Smooth muscle cell (in vitro differentiated cells): ENCODE results near the gene ENTPD1. TPM values are rescaled to one million over a fixed set of nuclear protein-coding genes. Genes with fewer than 3 reads are reported as not detected.
"Not testable (repeated sequence)": the region's sequence is repeated elsewhere in the genome, so short reads cannot be mapped to it uniquely, and the experiment has no call there.

Experiments used
- DNase-seq: peaks from one replicate; lab custom pipeline; 2025; ENCODE audit not compliant: unreplicated experiment; lab: John Stamatoyannopoulos, UW
- H2AFZ ChIP-seq: fragments of 200-600 bp; sonication (generic); 2 replicates; pipeline ENCODE4 v1.6.0; 2016; ENCODE audit warnings: antibody characterized with exemption, low read depth, mild to moderate bottlenecking
- H3F3A ChIP-seq: fragments of 200-600 bp; sonication (generic); 2 replicates; pipeline ENCODE4 v1.6.0; 2017; ENCODE audit warnings: antibody characterized with exemption, low read depth
- H3K27ac ChIP-seq: fragments of 200-600 bp; sonication (generic); 2 replicates; pipeline ENCODE4 v1.5.1; 2016; ENCODE audit warnings: low read depth, mild to moderate bottlenecking
- H3K27me3 ChIP-seq: fragments of 200-600 bp; sonication (generic); 2 replicates; pipeline ENCODE4 v1.6.1; 2016; ENCODE audit warnings: low read depth, mild to moderate bottlenecking
- H3K36me3 ChIP-seq: fragments of 200-600 bp; sonication (generic); 2 replicates; pipeline ENCODE4 v1.5.1; 2016; ENCODE audit warnings: low read depth
- H3K4me1 ChIP-seq: fragments of 200-600 bp; sonication (generic); 2 replicates; pipeline ENCODE4 v1.5.1; 2016; ENCODE audit warnings: low read depth
- H3K4me2 ChIP-seq: fragments of 200-600 bp; sonication (generic); 2 replicates; pipeline ENCODE4 v1.6.0; 2016; ENCODE audit warnings: mild to moderate bottlenecking
- H3K4me3 ChIP-seq: fragments of 200-600 bp; sonication (generic); 2 replicates; pipeline ENCODE4 v1.5.1; 2016; ENCODE audit warnings: mild to moderate bottlenecking
- H3K79me2 ChIP-seq: fragments of 200-600 bp; sonication (generic); 2 replicates; pipeline ENCODE4 v1.6.0; 2016; ENCODE audit warnings: low read depth, mild to moderate bottlenecking
- H3K9ac ChIP-seq: fragments of 200-600 bp; sonication (generic); 2 replicates; pipeline ENCODE4 v1.6.0; 2016; ENCODE audit warnings: low read depth
- H3K9me3 ChIP-seq: fragments of 200-600 bp; sonication (generic); replicated peaks from 2 replicates; pipeline ENCODE4 v1.5.1; 2016; ENCODE audit warnings: low read depth
- H4K20me1 ChIP-seq: fragments of 200-600 bp; sonication (generic); 2 replicates; pipeline ENCODE4 v1.6.0; 2016; ENCODE audit warnings: low read depth
- WGBS: methylation state at CpG from one replicate; pipeline ENCODE4 v1.1.7; 2016; ENCODE audit warnings: low lambda C conversion rate; 5-methylcytosine and 5-hydroxymethylcytosine counted together
- polyA plus RNA-seq: library from polyadenylated mRNA; unstranded; fragments of >200 nt; fragmentation: Nextera tagmentation; extraction: Ambion mirVana; gene quantifications from 2 replicates; pipeline ENCODE4 v1.2.1, GENCODE V29; 2016
- total RNA-seq: library from RNA; depleted of rRNA; stranded (reverse); fragments of >200 nt; gene quantifications from 2 replicates; pipeline ENCODE4 v1.2.3, GENCODE V29; 2014
- TF ChIP-seq, protein P1 (sequence below): fragments of 200-600 bp; sonication (generic); IDR thresholded peaks from 2 replicates; pipeline ENCODE4 v1.5.1; 2017; ENCODE audit warnings: borderline replicate concordance, mild to moderate bottlenecking, antibody characterized with exemption; ENCODE audit not compliant: insufficient read depth, poor library complexity, severe bottlenecking

The ENTPD1 gene
- total and polyA plus RNA-seq, 2 experiments from 2014 or later, result 2.7 to 5.0 TPM

DNA sequence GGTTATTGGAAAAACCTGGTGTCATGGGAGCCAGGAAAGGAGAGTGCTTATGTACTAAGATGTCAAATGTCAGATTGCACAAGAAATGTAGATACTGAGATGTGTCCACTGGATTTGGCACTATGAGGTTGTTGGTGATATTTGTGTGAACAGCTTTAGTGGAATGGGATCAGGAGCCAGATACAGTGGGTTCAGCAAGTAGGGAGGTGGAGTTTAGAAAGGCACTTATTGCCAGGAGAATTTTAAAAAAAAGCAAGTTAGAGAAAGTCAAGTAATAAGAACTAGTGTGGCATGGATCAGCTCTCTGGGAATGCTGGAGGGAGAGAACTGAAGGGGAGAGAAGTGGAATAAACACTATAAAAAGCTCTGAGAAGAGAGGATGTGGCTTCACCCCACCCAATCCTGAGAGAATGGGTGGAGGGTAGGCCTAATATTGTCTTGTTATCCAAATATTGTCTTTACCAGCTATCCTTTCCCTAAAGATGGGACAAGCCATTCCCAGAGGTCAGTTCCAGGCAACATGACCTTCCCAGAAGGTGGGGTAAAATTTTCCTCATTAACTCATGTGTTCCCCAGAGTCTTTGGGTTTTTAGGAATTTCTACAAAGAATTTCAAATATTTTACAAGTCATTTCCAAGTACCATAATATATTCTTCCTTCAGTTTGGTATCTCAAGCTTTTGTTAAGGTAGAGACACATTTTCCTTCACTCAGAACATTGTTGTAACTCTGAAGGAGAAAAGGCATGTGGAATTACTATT, 42.3 kb downstream of the ENTPD1 start:
- Histone ChIP-seq H3K9me3 (no peaks in the 10 kb centered on the region), H3K4me1 (no peaks in the 10 kb centered on the region), H3F3A (no peaks in the 10 kb centered on the region)

DNA sequence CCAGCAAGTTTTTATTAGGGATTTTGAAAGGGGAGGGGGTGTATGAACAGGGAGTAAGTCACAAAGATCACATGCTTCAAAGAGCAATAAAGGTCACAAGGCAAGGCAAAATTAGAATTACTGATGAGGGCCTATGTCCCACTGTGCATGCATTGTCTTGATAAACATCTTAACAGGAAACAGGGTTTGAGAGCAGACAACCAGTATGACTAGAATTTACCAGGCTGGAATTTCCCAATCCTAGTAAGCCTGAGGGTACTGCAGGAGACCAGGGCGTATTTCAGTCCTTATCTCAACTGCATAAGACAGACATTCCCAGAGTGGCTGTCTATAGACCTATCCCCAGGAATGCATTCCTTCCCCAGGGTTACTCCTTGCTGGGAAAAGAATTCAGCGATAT, 44.3 kb downstream of the ENTPD1 start:
- not testable (repeated sequence) for H3K9ac ChIP-seq, DNase-seq, H3K36me3 ChIP-seq, H3K27ac ChIP-seq, H3K4me2 ChIP-seq, H3K4me3 ChIP-seq, H3K79me2 ChIP-seq, H2AFZ ChIP-seq, H3K9me3 ChIP-seq, H3K27me3 ChIP-seq, H3K4me1 ChIP-seq, H3F3A ChIP-seq, H4K20me1 ChIP-seq
- WGBS, result 75% methylated on average over 2 of the region's 2 CpGs

More for the DNA sequence above, 42.3 kb downstream of the ENTPD1 start:
- H3K4me2 ChIP-seq, result no peak overlapping the region
- H3K27ac ChIP-seq, result no peak overlapping the region
- no peaks in the 10 kb centered on the region for H3K27me3 ChIP-seq
- DNase-seq, result no peak
- H4K20me1 ChIP-seq, result no peaks in the 10 kb centered on the region
- H3K79me2 ChIP-seq, result no peaks in the 10 kb centered on the region
- H3K9ac ChIP-seq, result no peak overlapping the region
- no peaks in the 10 kb centered on the region for H3K36me3 ChIP-seq
- no peak overlapping the region for H3K4me3 ChIP-seq
- no peak overlapping the region for H2AFZ ChIP-seq
- TF ChIP-seq, protein P1, sequence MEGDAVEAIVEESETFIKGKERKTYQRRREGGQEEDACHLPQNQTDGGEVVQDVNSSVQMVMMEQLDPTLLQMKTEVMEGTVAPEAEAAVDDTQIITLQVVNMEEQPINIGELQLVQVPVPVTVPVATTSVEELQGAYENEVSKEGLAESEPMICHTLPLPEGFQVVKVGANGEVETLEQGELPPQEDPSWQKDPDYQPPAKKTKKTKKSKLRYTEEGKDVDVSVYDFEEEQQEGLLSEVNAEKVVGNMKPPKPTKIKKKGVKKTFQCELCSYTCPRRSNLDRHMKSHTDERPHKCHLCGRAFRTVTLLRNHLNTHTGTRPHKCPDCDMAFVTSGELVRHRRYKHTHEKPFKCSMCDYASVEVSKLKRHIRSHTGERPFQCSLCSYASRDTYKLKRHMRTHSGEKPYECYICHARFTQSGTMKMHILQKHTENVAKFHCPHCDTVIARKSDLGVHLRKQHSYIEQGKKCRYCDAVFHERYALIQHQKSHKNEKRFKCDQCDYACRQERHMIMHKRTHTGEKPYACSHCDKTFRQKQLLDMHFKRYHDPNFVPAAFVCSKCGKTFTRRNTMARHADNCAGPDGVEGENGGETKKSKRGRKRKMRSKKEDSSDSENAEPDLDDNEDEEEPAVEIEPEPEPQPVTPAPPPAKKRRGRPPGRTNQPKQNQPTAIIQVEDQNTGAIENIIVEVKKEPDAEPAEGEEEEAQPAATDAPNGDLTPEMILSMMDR, result no peak

DNA sequence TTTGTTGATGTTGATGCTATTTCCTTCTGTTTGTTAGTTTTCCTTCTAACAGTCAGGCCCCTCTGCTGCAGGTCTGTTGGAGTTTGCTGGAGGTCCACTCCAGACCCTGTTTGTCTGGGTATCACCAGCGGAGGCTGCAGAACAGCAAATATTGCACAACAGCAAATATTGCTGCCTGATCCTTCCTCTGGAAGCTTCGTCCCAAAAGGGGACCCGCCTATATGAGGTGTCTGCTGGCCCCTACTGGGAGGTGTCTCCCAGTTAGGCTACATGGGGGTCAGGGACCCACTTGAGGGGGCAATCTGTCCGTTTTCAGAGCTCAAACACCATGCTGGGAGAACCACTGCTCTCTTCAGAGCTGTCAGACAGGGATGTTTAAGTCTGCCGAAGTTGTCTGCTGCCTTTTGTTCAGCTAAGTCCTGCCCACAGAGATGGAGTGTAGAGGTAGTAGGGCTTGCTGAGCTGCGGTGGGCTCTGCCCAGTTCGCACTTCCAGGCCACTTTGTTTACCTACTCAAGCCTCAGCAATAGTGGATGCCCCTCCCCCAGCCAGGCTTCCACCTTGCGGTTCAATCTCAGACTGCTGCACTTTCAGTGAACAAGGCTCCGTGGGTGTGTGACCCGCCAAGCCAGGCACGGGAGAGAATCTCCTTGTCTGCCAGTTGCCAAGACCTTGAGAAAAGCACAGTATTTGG, 50.9 kb downstream of the ENTPD1 start:
- not testable (repeated sequence) for H2AFZ ChIP-seq, H3K4me2 ChIP-seq
- WGBS, result 90% methylated on average over 11 of the region's 11 CpGs

GRCh38 chr10:95808705-95809308, 52.8 kb downstream of the ENTPD1 start:
- not testable (repeated sequence) for H3K27ac ChIP-seq, H3K36me3 ChIP-seq, H3K79me2 ChIP-seq, H3K4me1 ChIP-seq, H3K4me3 ChIP-seq, H3F3A ChIP-seq, H3K9ac ChIP-seq, H4K20me1 ChIP-seq, DNase-seq, H3K9me3 ChIP-seq, H3K27me3 ChIP-seq, H3K4me2 ChIP-seq, H2AFZ ChIP-seq
- 92% methylated on average over 8 of the region's 8 CpGs for WGBS

More for the DNA sequence above, 50.9 kb downstream of the ENTPD1 start:
- not testable (repeated sequence) for H3K36me3 ChIP-seq, H3K4me1 ChIP-seq, H3F3A ChIP-seq, DNase-seq, H3K4me3 ChIP-seq, H3K27me3 ChIP-seq, H3K79me2 ChIP-seq, H4K20me1 ChIP-seq, H3K9me3 ChIP-seq, H3K27ac ChIP-seq, H3K9ac ChIP-seq
